ENCODE data around the gene FAM210B. TPM values are rescaled to one million over a fixed set of nuclear protein-coding genes. Genes with fewer than 3 reads are reported as not detected.
A peak's percentile ranks its signal among the peaks of the same experiment; 100 is the strongest.
"Not testable (repeated sequence)": the region's sequence is repeated elsewhere in the genome, so short reads cannot be mapped to it uniquely, and the experiment has no call there.

The FAM210B gene
- total and polyA plus RNA-seq, 2 of the 8 experiments (the other 6 are each of a cell fraction or from before 2014, with no cell fraction given), result 9.4 to 15.0 TPM

- H3K23ac ChIP-seq (ENCODE audit: insufficient read length); H3K4me1 ChIP-seq (replicated peaks in 1 of 4; ENCODE audit: control insufficient read depth in 3 of 4, insufficient read depth in 4 of 4, low read length in 3 of 4); CTCF ChIA-PET (ENCODE audit: partially characterized antibody); H2BK15ac ChIP-seq (ENCODE audit: low read length); H2BK12ac ChIP-seq (ENCODE audit: low read depth, low read length); H3K27me3 ChIP-seq (replicated peaks in 1 of 4; ENCODE audit: control insufficient read depth in 3 of 4, extremely low read depth in 1 of 4, insufficient read depth in 3 of 4, low read length in 3 of 4); H2AFZ ChIP-seq (ENCODE audit: low read length); H2BK20ac ChIP-seq (ENCODE audit: low read length); H3K9ac ChIP-seq (replicated peaks in 1 of 4; ENCODE audit: extremely low read depth in 1 of 4, low read depth in 3 of 4, low read length in 3 of 4); H4K91ac ChIP-seq (replicated peaks; ENCODE audit: insufficient read length, low read length); H4K8ac ChIP-seq (ENCODE audit: extremely low read depth, insufficient read depth, low read length); H3K14ac ChIP-seq (ENCODE audit: insufficient read length); H3K27ac ChIP-seq (ENCODE audit: low read depth, low read length); H4K5ac ChIP-seq (ENCODE audit: insufficient read length, low read depth, low read length); H3K56ac ChIP-seq (replicated peaks; ENCODE audit: insufficient read length, low read depth, low read length); H2BK120ac ChIP-seq (replicated peaks; ENCODE audit: low read depth, low read length); H2AK5ac ChIP-seq (ENCODE audit: low read depth, low read length); H3K18ac ChIP-seq (ENCODE audit: extremely low read depth, low read length); H3K23me2 ChIP-seq (ENCODE audit: low read depth, low read length); H3K9me3 ChIP-seq (ENCODE audit: insufficient read depth in 2 of 2, low read depth in 1 of 2, low read length in 1 of 2); FAIRE-seq; H3K4ac ChIP-seq (replicated peaks; ENCODE audit: insufficient read length, low read depth, low read length); DNase-seq (ENCODE audit: low read depth in 1 of 2, low spot score in 2 of 2); H2BK5ac ChIP-seq (ENCODE audit: low read depth, low read length): not testable (repeated sequence)
- Histone ChIP-seq H4K20me1 (replicated peaks in 1 of 2; ENCODE audit: control insufficient read depth in 1 of 2, insufficient read depth in 2 of 2, low read length in 2 of 2) (peaks cover 4 to 13% of the 10 kb centered on the region in 2 experiments), H3K79me2 (ENCODE audit: control insufficient read depth in 1 of 2, insufficient read depth in 2 of 2, low read length in 2 of 2) (peaks cover 28 to 82% of the 10 kb centered on the region in 2 experiments), H3K36me3 (ENCODE audit: control insufficient read depth in 2 of 4, insufficient read depth in 4 of 4, low read length in 3 of 4) (peaks cover 8 to 44% (median 34%) of the 10 kb centered on the region in 4 experiments; a peak in 7 of 8 replicates), H3K79me1 (ENCODE audit: low read depth, low read length) (peaks cover 10% of the 10 kb centered on the region), H3K4me3 (ENCODE audit: extremely low read depth in 1 of 4, insufficient read depth in 2 of 4, low read depth in 3 of 4, low read length in 4 of 4) (peak overlapping the region in 3 of 4 experiments; percentile 88 to 99 (median 98); a peak in 4 of 8 replicates), H3K4me2 (ENCODE audit: insufficient read depth in 1 of 2, low read depth in 2 of 2, low read length in 2 of 2) (peak overlapping the region; percentile 97; a peak in 3 of 4 replicates)
- 99% methylated on average over 9 of the region's 9 CpGs; no CpG with 5 or more reads in 1 of the 2 experiments for WGBS, 2 experiments (ENCODE audit: extremely low coverage in 1 of 2, insufficient coverage in 1 of 2, insufficient read length in 1 of 2, insufficient replicate concordance in 2 of 2, low coverage in 1 of 2, low lambda C conversion rate in 2 of 2, missing lambda C conversion rate in 1 of 2)
- POLR2A ChIA-PET (ENCODE audit: partially characterized antibody), result interaction anchor here (1.2 kb wide), 1 partner anchor 8 kb away, joined by 8 read pairs; no protein-coding TSS in a partner anchor
Measured at GRCh38 chr20:56390396-56390795, 31.6 kb downstream of the FAM210B start.

Measured in H1 (cell line).